Fibroblast of upper back skin (primary cell): ENCODE data around the gene GRID1.

Source experiments
- DNase-seq: peaks from one replicate; pipeline ENCODE4 v3.0.0-alpha.2; 2013

Gene GRID1

DNA sequence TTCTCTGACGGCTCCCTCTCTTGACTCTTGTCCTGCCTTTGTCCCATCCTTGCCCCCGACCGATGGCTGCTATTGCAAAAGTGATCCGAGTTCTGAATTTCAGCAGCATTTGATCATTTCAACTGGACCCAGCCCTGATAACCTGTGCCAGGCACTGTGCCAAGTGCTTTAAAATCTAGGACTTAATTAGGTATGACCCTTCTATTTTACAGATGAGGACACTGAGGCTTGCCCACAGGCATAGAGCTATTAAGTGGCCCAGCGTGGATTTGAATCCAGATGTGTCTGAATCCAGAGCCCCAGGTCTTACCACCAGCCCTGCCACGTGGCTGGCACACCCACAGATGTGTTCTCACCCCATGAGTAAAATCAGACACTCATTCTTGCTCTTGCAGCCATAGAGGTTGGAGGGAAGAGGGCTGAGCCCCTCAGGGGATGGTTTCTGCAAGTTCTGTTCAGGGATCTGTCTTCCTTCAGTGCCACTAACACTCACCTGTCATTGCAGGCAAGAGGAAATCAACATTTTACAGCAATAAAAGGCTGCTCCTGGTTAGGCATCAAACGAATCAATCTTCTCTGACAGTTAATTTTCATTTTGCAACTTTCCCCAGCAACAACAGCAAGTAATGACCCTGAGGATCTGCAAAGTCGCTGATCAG, 101.2 kb downstream of the GRID1 start:
- DNase-seq: no peak

DNA sequence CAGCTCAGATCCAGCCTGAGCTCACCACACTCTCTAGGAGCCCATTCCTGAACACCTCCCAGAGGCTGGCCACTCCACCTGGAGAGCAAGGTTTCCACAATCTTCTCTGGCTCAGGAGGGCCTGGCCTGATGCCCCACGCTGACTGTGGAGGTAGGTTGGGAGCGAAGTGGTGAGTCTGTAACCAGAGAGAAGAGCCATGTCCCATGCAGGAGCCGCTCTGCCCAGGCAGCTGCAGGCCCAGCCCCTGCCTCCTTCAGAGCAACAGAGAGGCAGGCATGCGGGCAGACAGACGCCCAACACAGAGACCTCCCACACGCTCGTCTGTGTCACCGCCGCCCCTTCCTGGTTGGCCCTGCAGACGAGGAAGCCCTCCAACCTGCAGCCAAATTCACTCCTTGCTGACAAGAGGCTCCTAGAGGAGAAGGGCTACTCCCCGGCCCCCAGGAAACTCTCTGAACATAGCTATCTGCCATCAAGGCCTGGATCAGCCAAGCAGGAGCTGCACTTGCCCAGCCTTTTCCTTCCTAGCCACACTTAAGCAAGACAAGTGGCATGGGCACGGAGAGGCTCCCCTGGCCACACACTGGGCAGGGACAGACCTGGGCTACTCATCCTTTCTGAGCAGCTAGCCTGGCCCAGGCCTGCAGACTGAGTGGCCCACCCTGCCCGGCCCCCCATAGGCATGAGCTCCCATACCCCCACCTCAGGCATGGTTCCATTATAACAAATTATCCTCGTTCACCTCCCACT, 101.9 kb downstream of the GRID1 start:
- no peak for DNase-seq

GRCh38 chr10:86263907-86264306, 102.7 kb downstream of the GRID1 start:
- no peak for DNase-seq

DNA sequence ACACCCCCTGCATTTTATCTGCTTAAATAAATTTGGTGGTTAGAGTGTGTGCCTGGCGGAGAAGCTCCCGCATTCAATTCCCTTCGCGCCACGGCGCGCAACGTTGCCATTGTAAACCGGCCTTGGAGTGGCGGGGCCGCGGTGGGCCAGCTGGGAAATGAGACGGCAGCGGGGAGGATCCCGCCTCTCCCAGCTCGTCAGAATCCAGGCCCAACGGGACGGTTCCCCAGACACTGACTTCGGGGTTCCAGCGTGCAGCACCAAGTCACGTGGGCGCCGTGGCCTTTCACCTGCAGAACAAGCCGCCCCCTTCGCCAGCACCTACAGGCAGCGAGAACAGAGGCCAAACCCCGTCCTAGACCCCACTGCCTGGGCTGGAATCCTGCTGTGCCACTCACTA, 103.4 kb downstream of the GRID1 start:
- DNase-seq: no peak

DNA sequence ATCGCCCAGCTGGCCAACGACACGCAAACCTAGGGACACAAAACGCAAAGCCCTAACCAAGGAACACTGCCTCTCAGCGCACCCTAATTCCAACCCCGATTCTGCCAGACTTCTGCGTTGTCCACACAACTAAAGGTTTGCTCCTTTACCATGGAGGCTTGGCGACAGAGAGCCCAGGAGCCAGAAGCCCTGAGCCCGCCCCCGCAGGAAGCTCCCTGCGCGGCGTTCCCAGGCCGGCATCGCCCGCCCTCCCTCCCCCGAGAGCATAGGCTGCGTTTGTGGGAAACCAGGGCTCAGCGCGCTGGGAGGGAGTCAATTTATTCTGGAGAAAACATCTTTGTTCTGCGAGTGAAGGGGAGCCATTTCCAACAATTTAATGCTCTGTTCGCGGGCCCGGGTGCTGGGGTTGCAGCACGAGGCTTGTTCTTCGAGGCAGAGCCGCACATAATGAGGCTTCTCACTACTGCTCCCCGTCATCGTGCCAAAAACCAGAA, 103.9 kb downstream of the GRID1 start:
- no peak for DNase-seq

DNA sequence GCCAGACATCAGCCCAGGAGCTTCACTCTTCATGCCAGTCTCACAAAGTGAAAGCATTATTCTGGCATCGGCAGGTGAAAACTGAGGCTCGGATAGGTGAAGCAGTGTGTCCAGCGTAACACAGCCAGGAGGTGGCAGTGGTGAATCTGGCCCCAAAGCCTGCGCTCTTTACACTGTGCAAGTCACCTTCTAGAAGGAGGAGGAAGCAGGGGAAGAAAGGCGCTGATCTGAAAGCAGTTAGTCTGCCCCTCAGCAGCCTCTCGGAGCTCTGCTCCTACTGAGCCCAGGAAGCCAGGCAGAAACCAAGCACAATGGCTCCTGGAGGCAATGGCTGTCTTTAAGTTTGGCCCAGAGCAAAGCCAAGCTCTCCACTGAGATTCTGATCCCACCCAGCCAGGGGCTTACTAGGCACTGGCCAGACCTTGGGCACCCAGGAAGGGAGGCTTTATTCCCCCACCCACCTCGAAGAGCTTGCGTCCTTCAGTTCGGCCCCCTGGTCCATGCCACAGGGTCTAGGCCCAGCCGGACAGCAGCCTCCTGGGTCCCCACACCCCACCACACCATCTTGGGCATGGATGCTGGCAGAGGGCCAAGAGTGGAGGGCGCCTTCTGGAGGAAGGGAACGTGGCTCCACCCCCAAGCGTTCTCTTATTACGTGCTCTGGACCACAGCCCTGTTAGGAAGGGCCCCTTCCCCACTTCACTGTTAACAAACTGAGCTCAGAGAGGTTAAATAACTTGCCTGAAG, 104.5 kb downstream of the GRID1 start:
- DNase-seq: no peak

DNA sequence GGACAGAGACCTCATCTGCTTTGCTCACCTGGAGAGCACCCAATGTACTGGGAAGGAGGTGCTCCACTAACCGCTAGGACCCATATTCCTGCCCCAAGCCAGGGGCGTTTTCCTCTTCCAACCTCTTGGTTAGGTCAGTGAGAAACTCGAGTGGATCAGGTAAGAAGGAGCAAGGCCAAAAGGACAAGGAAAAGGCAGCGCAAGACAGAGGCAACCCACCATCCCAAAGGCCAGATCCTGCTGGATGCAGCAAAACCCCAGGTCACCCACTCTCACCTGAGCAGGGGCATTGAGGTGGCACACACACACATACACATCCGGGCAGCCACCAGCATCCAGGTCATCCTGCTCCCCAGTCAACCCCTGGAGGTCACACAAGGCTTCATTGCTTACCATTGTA, 105.1 kb downstream of the GRID1 start:
- no peak for DNase-seq

DNA sequence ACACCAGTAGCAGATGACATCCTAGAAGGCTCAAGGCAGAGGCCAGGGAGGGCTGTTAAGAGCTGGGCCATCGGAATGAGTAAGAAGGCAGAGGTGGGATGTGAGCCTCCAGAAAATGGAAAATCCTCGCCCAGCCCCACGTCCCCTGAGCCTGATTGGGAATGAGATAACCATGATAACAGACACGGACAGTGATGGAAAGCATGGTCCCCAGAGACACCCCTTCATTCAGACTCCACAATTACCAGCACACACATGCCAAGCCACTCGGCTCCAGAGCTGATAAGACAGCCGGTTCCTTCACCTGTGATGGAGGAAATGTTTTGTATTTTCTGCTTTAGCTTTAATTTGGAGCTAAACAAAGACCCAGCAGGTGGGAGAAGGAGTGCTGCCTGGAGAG, 106.0 kb downstream of the GRID1 start:
- no peak for DNase-seq

- no peak for DNase-seq
Observed at GRCh38 chr10:86259901-86260562, 106.6 kb downstream of the GRID1 start.

GRCh38 chr10:86258941-86259340, 107.7 kb downstream of the GRID1 start:
- no peak for DNase-seq

DNA sequence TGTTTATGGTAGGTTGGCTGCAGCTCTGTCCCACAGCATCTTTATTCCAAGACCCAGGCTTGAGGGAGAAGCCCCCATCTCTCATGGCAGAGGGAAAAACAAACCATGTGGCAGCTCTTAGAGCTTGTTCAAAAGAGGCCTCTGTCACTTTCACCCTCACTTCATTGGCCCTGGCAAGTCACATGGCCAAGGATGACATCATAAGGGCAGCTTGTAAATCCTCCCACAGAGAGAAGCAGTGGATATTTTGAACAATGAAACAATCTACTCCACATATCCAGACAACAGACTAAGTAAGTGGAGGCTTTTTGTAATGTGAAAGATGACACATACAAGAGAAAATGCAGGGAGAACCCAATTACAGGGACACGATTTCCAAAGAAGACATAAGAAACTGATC, 108.1 kb downstream of the GRID1 start:
- DNase-seq: peak; percentile 1

GRCh38 chr10:86257683-86258082, 108.9 kb downstream of the GRID1 start:
- DNase-seq: no peak

- DNase-seq: no peak
Observed at GRCh38 chr10:86256690-86257315, 109.8 kb downstream of the GRID1 start.

- no peak for DNase-seq
Observed at GRCh38 chr10:86255405-86256251, 111.0 kb downstream of the GRID1 start.

- DNase-seq: no peak
Observed at GRCh38 chr10:86254526-86255174, 111.9 kb downstream of the GRID1 start.

DNA sequence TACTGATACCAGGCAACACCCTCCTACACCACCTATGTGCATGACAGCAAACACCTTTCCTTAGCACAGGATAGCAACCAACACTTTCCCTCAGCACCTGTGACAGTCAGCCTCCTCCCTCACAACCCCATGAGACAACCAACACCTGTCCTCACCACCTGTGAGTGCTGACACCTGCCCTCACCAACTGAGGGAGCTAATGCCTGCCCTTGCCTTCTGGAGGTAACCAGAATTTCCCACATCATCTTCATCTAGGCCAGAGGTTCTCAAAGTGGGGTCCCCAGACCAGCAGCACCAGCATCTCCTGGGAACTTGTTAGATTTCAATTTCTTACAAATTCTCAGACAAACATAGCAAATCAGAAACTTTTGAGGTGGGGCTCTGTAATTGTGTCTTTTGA, 112.5 kb downstream of the GRID1 start:
- DNase-seq: no peak

DNA sequence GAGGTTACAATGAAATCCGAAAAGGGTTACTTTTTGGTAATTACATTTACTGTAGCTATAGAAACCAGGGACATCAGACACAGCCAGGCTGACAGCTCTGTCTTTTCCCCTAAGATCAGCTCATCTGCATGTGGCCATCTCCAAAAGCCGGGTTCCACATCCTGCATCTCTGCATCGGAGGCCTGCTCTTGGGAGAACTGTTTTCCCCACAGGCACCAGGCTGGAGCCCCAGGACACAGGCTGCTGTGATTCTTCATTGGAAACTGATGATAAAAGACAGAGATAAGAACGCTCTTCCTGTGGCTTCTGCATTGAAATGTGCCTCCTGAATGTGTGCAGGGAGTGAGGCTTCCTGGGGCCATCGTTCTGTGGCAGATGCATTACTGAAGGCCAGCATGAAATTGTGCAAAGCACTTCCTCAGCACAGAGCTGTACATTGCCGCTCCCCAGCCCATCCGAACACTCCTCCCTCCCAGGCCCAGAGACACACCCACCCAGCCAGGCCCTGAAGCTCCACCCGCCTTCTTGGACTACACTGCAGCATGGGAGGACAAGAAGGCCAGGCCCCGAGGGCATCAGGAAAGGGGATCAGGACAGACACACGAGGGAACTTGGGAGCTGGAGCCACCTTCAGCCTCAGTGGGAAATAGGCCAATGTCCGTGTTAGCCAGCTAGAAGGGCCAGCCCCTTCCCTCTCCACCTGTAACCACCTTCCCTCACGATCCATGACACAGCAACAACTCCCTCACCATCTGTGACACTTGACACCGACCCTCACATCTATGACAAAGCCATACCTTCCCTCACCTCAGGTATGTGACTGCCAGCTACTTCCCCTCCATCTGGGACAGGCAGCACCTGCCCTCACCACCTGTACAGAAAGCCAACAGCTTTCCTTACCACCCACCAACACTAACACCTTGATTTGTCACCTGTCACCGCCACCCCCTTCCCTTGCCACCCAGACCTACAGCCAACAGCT, 113.2 kb downstream of the GRID1 start:
- no peak for DNase-seq

DNA sequence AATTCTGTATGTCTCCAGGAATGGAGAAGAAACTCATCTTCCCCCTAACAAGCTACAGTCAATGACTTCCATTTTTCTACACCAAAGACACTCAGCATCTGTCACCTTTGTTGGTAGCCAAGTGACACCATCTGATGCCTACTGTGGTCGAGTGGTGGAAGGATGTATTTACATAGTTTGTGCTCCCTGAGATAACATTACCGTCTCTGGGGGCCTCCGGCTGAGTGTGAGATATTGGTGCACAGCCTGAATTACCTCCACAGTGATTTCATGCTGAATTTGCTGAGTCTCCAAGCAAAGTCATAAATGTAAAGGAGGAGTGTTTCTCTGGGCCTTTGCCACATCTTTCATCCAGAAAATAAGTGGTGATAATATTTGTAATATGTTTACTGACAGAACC, 114.0 kb downstream of the GRID1 start:
- DNase-seq: no peak

DNA sequence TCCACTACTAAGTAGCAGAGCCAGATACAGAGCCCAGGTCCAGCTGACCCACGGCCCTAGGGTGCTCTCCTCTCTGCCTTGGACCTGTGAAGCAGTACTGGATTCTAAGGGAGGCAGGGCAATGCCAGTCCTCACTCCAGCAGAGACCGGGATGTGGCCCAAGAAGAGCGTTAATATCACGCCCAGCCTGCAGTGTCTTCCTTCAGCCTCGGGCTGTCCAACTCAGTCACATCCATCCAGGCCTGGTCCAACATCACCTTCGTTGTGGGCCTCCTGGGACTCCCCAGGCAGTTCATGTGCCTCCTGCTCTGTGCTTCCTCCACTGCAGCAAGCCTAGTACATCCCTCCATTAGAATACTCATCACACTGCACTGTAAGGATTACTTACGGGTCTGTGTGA, 114.5 kb downstream of the GRID1 start:
- DNase-seq: no peak

- DNase-seq: no peak
Observed at GRCh38 chr10:86251426-86251825, 115.2 kb downstream of the GRID1 start.
